Measurements from ENCODE around the gene NPAS1. TPM values are rescaled to one million over a fixed set of nuclear protein-coding genes. Genes with fewer than 3 reads are reported as not detected.

The NPAS1 gene
- total RNA-seq, 1 donor from 2014 or later = 3.6 TPM

DNA sequence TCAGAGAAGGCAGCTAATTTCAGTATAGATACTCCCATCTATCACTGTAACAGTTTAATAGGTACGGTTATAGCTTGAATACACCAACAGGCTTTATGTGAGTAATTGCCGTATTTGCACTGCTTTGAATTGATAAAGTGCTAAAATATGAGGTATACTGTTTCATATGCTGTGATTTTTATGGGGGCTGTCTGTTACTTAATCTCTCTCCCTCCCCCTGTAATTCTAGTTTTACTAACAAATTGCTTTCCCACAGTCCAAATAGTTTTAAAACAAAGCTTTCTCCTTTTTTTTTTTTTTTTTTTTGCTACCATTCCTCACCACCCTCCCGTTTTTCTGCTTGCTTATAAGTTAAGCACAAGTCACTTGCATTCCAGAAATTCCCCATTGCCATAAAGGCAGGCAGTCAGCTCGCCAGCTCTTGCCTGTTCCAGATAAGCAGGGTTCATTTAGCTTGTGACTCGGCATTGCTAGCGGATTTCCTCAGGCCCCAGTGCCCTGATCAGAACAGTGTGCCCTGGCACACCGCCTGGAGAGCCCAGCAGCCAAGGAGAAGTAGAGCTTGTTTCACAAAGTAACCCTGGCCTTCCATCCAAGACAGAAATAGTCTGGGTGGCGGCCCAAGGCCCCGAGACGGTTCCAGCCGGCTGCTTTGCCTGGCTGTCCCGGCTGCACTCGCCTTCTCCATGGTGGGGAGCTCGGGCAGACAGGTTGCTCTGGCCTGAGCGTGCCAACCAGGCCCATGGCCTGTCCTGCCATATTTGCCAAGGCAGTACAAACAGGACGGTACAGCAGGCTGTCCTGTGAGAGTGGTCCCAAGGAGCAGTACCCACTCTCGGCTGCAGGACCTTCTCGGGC is 43.5 kb upstream of the NPAS1 start:
- H3K36me3 ChIP-seq (ENCODE audit: insufficient read depth, low read length) = no peaks in the 10 kb centered on the region
- no peaks in the 10 kb centered on the region for H3K9me3 Mint-ChIP-seq (ENCODE audit: unreplicated experiment)
- TF ChIP-seq, protein P1, sequence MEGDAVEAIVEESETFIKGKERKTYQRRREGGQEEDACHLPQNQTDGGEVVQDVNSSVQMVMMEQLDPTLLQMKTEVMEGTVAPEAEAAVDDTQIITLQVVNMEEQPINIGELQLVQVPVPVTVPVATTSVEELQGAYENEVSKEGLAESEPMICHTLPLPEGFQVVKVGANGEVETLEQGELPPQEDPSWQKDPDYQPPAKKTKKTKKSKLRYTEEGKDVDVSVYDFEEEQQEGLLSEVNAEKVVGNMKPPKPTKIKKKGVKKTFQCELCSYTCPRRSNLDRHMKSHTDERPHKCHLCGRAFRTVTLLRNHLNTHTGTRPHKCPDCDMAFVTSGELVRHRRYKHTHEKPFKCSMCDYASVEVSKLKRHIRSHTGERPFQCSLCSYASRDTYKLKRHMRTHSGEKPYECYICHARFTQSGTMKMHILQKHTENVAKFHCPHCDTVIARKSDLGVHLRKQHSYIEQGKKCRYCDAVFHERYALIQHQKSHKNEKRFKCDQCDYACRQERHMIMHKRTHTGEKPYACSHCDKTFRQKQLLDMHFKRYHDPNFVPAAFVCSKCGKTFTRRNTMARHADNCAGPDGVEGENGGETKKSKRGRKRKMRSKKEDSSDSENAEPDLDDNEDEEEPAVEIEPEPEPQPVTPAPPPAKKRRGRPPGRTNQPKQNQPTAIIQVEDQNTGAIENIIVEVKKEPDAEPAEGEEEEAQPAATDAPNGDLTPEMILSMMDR (IDR thresholded peaks at IDR 0.05; ENCODE audit: insufficient read depth, low read depth, low read length) = no peak
- TF ChIP-seq EZH2 (IDR thresholded peaks at IDR 0.05; ENCODE audit: insufficient read depth, low read length) = no peak
- H3K9me3 ChIP-seq (ENCODE audit: insufficient read depth, low read depth, low read length) = no peaks in the 10 kb centered on the region
- peak overlapping the region; percentile 69 for H3K9ac ChIP-seq (ENCODE audit: low read length)
- H3K27me3 ChIP-seq (ENCODE audit: insufficient read depth, low read length) = no peaks in the 10 kb centered on the region
- no peak overlapping the region for H3K4me3 Mint-ChIP-seq (ENCODE audit: unreplicated experiment)
- DNase-seq (ENCODE audit: low read depth) = peak; percentile 99
- H3K27ac ChIP-seq (ENCODE audit: low read depth, low read length) = peak overlapping the region; percentile 90
- H3K4me3 ChIP-seq (ENCODE audit: insufficient read depth, low read depth, low read length) = peak overlapping the region; percentile 6
- no peak overlapping the region for H2AFZ ChIP-seq (ENCODE audit: low read depth, low read length)
- peak overlapping the region; percentile 72 for H3K4me2 ChIP-seq (ENCODE audit: low read length)
- peak overlapping the region; percentile 89 for H3K27ac Mint-ChIP-seq (ENCODE audit: unreplicated experiment)
- peaks cover 23% of the 10 kb centered on the region for H3K79me2 ChIP-seq (ENCODE audit: insufficient read depth, low read length)
- peaks cover 4% of the 10 kb centered on the region for H4K20me1 ChIP-seq (ENCODE audit: insufficient read depth, low read length)
- FAIRE-seq = peak; percentile 17
- H3K4me1 Mint-ChIP-seq (ENCODE audit: low read depth, unreplicated experiment) = peaks cover 38% of the 10 kb centered on the region
- peaks cover 4% of the 10 kb centered on the region for H3K36me3 Mint-ChIP-seq (ENCODE audit: low read depth, unreplicated experiment)
- H3K4me1 ChIP-seq (ENCODE audit: insufficient read depth, low read length) = peaks cover 40% of the 10 kb centered on the region
- H3K27me3 Mint-ChIP-seq (ENCODE audit: low read depth, unreplicated experiment) = no peaks in the 10 kb centered on the region

DNA sequence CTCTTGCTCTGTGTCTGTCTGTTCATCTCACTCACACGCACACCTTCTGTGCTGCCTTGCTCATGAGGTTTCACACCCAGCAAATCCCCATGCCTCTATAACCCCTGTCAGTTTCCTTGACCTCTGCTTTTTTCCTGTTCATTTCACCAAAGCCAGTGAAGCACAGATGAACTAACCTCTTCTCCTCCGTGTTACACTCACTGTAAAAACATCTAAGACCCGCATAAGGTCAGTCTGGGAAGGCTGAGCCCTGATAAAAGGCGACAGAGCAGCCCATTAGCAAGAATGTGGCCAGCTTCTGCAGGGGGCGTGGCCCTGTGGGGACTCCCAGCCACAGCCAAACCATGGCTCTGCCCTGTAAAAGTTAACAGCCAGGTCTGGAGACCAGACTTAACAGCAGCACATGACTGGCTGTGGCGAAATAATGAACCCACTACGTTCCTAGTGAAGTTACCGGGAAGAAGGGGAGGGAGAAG is 42.8 kb upstream of the NPAS1 start:
- H3K9ac ChIP-seq (ENCODE audit: low read length) = peak overlapping the region; percentile 69
- no peak overlapping the region for H2AFZ ChIP-seq (ENCODE audit: low read depth, low read length)
- H3K4me3 ChIP-seq (ENCODE audit: insufficient read depth, low read depth, low read length) = peak overlapping the region; percentile 6
- Mint-ChIP-seq H3K27ac (ENCODE audit: unreplicated experiment) (peak overlapping the region; percentile 89), H3K4me3 (ENCODE audit: unreplicated experiment) (peak overlapping the region; percentile 36), H3K27me3 (ENCODE audit: low read depth, unreplicated experiment) (no peaks in the 10 kb centered on the region), H3K9me3 (ENCODE audit: unreplicated experiment) (no peaks in the 10 kb centered on the region), H3K4me1 (ENCODE audit: low read depth, unreplicated experiment) (peaks cover 38% of the 10 kb centered on the region), H3K36me3 (ENCODE audit: low read depth, unreplicated experiment) (peaks cover 4% of the 10 kb centered on the region)
- peaks cover 38% of the 10 kb centered on the region for H3K4me1 ChIP-seq (ENCODE audit: insufficient read depth, low read length)
- no peaks in the 10 kb centered on the region for H3K9me3 ChIP-seq (ENCODE audit: insufficient read depth, low read depth, low read length)
- peaks cover 29% of the 10 kb centered on the region for H3K79me2 ChIP-seq (ENCODE audit: insufficient read depth, low read length)
- TF ChIP-seq, protein P1 (IDR thresholded peaks at IDR 0.05; ENCODE audit: insufficient read depth, low read depth, low read length) = no peak
- no peak for TF ChIP-seq EZH2 (IDR thresholded peaks at IDR 0.05; ENCODE audit: insufficient read depth, low read length)
- H4K20me1 ChIP-seq (ENCODE audit: insufficient read depth, low read length) = peaks cover 4% of the 10 kb centered on the region
- peak overlapping the region; percentile 72 for H3K4me2 ChIP-seq (ENCODE audit: low read length)
- DNase-seq (ENCODE audit: low read depth) = peak; percentile 83
- H3K27me3 ChIP-seq (ENCODE audit: insufficient read depth, low read length) = no peaks in the 10 kb centered on the region
- peak; percentile 29 for FAIRE-seq
- peak overlapping the region; percentile 90 for H3K27ac ChIP-seq (ENCODE audit: low read depth, low read length)
- no peaks in the 10 kb centered on the region for H3K36me3 ChIP-seq (ENCODE audit: insufficient read depth, low read length)

DNA sequence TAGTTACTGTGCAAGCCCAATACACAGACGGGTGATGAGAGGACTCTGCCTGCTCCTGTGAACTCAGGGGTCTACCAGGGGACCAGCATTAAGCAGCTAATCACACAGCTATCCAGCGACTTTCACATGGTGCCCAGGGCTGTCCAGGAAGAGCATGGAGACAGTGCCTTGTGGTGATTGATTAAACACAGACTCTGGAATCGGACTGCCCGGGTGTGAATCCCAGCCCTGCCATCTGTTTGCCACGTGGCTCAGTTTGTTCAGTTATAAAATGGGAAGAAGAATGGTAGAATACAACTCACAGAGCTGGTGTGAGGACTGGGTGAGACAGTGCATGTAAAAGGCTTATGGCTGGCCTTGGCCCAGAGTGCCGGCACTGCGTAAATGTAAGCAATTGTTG is 42.1 kb upstream of the NPAS1 start:
- H3K4me3 Mint-ChIP-seq (ENCODE audit: unreplicated experiment) = no peak overlapping the region
- Histone ChIP-seq H3K36me3 (ENCODE audit: insufficient read depth, low read length) (no peaks in the 10 kb centered on the region), H3K79me2 (ENCODE audit: insufficient read depth, low read length) (peaks cover 29% of the 10 kb centered on the region), H3K27me3 (ENCODE audit: insufficient read depth, low read length) (no peaks in the 10 kb centered on the region), H2AFZ (ENCODE audit: low read depth, low read length) (no peak overlapping the region), H3K9me3 (ENCODE audit: insufficient read depth, low read depth, low read length) (no peaks in the 10 kb centered on the region), H3K4me2 (ENCODE audit: low read length) (peak overlapping the region; percentile 72), H3K9ac (ENCODE audit: low read length) (peak overlapping the region; percentile 69), H3K4me1 (ENCODE audit: insufficient read depth, low read length) (peaks cover 38% of the 10 kb centered on the region), H3K27ac (ENCODE audit: low read depth, low read length) (peak overlapping the region; percentile 90), H4K20me1 (ENCODE audit: insufficient read depth, low read length) (peaks cover 4% of the 10 kb centered on the region), H3K4me3 (ENCODE audit: insufficient read depth, low read depth, low read length) (no peak overlapping the region)
- no peak for FAIRE-seq
- H3K36me3 Mint-ChIP-seq (ENCODE audit: low read depth, unreplicated experiment) = peaks cover 4% of the 10 kb centered on the region
- no peak for DNase-seq (ENCODE audit: low read depth)
- no peaks in the 10 kb centered on the region for H3K9me3 Mint-ChIP-seq (ENCODE audit: unreplicated experiment)
- TF ChIP-seq, protein P1 (IDR thresholded peaks at IDR 0.05; ENCODE audit: insufficient read depth, low read depth, low read length) = no peak
- TF ChIP-seq EZH2 (IDR thresholded peaks at IDR 0.05; ENCODE audit: insufficient read depth, low read length) = no peak
- H3K4me1 Mint-ChIP-seq (ENCODE audit: low read depth, unreplicated experiment) = peaks cover 38% of the 10 kb centered on the region
- H3K27ac Mint-ChIP-seq (ENCODE audit: unreplicated experiment) = peak overlapping the region; percentile 89
- H3K27me3 Mint-ChIP-seq (ENCODE audit: low read depth, unreplicated experiment) = no peaks in the 10 kb centered on the region

All from astrocyte (in vitro differentiated cells and primary cell).